Right hindlimb (tissue), 1 donor: Measurements from ENCODE around the gene SHISA8.

ENCODE experiments used
- DNase-seq: peaks from one replicate; pipeline ENCODE4 v3.0.0-alpha.2; 2018

SHISA8 gene

GRCh38 chr22:41913842-41914534 is 886 bp downstream of the SHISA8 start:
- DNase-seq: no peak

DNA sequence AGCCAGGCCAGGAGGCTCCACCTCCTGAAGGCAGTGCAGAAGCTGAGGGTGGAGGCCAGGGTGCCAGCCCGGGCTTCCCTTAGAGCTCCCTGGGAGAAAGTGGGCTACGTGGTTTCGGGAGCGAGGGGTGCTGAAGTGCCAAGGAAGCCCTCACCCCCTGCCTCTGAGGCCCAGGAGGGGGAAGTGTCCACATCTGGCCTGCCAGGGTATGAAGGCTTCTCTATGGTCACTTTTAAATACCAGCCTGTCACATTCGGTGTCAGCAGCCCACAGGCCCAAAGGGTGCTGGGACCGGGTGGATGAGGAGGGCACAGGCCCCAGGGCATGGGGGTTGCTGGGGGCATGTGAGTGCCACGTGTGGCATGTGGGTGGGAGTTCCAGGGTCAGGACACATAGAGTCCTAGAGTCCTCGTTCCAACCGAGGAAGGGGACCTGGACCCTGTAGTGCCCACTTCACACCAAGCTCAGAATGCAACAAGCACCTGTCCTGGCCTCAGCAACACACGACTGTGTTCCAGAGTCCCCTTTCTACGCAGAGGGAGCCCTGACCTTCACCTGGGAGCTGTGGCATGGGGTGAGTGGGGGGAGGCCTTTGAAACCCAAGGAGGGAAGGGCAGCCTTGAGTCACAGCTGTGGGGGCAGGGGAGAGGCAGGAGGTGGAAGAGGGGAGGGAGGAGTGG is 1.7 kb downstream of the SHISA8 start:
- no peak for DNase-seq

DNA sequence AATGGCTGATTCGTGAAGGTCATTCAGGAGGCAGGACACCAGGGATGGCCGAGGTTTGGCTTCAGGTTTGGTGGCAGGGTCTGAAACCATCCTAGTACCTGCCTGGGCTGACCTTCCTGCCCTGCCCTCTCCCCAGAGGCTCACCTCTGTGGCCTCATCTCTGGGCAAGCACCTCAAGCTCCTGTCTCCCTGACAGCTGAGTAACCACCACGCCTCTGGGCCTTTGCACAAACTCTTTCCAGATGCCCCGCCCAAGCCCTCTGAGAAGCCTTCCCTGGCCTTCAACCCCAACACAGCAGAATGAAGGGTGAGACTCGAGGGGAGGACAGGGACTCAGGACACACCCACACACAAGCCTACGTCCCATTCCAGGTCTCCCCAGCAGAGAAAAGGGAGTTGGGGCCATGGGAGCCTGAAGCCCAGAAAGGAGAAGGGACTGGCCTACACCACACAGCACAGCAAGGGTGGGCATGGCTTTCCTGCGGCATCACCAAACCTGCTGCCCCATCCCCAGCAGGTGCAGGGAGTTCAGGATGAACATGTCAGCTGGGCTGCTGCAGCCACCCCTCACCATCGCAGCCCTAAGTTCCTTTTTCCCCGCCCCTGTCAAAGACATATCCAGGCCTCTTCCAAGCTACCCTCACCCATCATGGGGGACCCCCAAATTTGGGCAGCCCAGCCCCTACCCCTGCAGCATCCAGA is 2.4 kb downstream of the SHISA8 start:
- no peak for DNase-seq

DNA sequence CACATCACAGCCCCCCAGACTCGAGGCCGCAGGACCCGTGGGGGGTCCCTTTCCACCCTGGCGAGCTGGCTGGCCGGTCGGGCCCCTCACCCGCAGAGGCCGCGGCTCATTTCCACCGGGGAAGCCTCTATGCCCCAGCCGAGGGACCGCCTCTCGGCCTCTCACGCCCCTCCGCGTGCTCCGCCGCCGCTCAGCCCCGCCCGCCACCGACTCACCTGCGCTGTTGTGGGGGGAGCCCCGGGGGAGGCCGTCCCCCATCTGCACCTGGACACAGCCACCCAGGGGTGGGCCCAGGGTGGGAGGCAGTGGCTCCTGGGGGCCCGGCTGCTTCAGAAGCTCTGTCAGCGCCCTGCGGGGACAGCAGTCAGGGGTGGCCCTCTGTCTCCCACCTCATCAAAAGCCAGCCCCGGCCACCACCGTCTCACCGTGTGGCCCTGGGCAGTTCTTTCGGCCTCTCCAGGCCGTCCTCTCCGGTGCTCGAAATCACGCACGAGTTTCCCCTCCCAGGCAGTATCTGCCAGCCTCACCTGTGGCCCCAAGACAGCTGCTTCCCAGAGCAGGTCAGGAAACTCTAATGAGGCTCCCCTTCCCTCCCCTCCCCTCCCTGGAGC is 3.8 kb downstream of the SHISA8 start:
- DNase-seq: no peak

- DNase-seq: no peak
These were observed 4.5 kb downstream of the SHISA8 start for GRCh38 chr22:41910050-41911000.

GRCh38 chr22:41909310-41910049 is 5.4 kb downstream of the SHISA8 start:
- DNase-seq: no peak

GRCh38 chr22:41908411-41909309 is 6.2 kb downstream of the SHISA8 start:
- no peak for DNase-seq

- no peak for DNase-seq
These were observed 7.2 kb downstream of the SHISA8 start for GRCh38 chr22:41907436-41908401.

DNA sequence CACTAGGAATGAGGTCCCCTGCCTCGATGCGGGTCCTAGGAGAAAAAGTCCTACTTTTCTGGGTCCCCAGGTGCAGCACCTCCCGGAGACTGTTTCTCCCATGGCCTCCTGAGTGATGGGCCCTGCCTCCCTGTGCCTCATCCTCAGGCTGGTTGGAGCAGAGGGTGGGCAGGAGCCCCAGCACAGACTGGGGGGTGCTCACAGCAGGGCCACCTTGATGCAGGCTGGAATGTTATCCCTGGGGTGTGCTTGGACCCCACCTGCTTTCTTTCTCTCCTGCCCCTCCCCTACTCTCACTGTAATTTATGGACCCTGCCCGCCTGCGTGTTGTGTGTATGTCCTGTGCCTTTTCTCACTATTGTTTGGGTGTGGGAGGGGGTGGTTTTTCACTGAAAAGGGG is 8.1 kb downstream of the SHISA8 start:
- DNase-seq: no peak

- DNase-seq: no peak
These were observed 9.3 kb downstream of the SHISA8 start for GRCh38 chr22:41905411-41906202.

DNA sequence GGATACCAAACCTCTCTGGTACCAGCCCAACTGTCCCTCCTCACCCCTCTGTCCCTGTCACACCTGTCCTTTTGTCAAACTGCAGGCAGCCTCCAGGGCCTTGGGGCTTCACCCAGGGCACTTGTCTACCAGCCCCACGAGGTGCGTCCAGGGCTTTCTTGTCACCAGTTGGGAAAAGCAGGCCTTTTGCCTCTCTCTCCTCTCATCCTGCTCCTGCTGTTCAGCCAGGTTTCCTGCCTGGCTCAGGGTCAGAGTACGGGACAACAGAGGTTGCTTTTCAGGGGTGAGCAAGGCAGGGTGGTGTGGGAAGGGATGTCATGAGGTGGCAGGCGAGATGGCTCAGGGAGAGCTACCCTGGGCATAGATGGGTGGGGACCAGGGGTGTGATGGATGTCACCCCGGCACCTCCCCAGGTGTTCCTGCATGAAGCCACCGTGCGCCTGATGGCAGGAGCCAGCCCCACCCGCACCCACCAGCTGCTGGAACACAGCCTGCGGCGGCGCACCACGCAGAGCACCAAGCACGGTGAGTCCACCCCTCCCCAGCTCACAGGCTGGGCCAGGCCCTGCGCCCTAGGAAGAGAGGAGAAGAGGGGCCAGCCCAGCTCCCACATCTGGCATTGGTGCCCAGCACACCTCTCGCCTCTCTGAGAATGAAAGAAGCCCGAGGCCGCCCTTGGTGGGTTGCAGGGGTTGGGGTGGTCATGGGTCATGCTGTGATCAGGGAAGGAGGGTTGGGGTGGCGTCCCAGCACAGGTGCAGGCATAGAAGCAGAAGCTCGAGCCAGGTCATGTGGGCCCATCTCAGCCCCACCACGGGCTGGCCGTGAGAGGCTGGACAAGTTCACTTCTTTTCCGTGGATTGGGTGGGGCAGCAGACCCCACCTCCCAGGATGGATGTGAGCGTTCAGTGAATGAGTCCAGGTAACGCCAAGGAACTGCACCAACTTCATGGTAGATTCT is 10.1 kb downstream of the SHISA8 start:
- DNase-seq: no peak

GRCh38 chr22:41902932-41903421 is 11.9 kb downstream of the SHISA8 start:
- no peak for DNase-seq

- DNase-seq: no peak
These were observed 12.9 kb downstream of the SHISA8 start for GRCh38 chr22:41902016-41902415.

- no peak for DNase-seq
These were observed 14.1 kb downstream of the SHISA8 start for GRCh38 chr22:41900652-41901312.

DNA sequence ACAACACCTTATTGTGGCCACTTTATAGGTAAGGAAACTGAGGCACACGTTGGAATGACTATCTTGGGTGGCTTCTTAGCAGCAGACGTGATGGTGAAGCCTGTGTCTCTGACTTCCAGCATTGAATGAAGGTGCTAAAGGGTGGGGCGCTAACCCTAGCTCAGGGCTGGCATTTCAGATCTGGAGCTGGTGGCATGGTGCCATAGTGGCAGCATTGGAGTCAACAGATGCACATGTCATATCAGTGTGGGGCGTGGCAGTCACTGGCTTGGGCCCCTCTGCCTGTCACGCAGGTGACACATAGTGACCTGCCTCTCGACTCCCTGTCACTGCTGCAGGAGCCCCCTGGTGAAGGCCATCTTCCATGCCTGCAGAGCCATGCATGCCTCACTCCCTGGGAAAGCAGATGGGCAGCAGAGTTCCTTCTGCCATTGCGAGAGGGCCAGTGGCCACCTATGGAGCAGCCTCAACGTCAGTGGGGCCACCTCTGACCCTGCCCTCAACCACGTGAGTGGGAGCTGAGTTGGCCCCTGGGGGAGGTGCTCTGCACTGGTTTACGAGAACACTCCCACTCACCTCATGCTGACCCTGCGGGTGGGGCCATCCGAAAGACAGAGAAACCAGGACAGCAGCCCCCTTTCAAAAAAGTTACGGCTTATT is 14.8 kb downstream of the SHISA8 start:
- DNase-seq: no peak

GRCh38 chr22:41899110-41899509 is 15.8 kb downstream of the SHISA8 start:
- no peak for DNase-seq
